CD8-positive, alpha-beta memory T cell (primary cell): ENCODE results near the gene PES1. TPM values are rescaled to one million over a fixed set of nuclear protein-coding genes. Genes with fewer than 3 reads are reported as not detected.

Source experiments
- CTCF ChIA-PET: fragments of 350-600 bp; sonication (Branson Sonifier 250); formaldehyde crosslinking; loops from one replicate; lab custom pipeline; 2021; ENCODE audit warnings: antibody characterized with exemption; lab: Charles Lee
- POLR2A ChIA-PET: fragments of 350-600 bp; sonication (Branson Sonifier 250); formaldehyde crosslinking; loops from one replicate; lab custom pipeline; 2021; ENCODE audit warnings: antibody characterized with exemption; lab: Charles Lee
- DNase-seq, 5 donors: peaks; one replicate each; pipeline versions ENCODE4 v3.0.0 to v3.0.0-alpha.2; 2020 to 2022; ENCODE audit warnings: mixed read lengths in 1 of 5
- H3K27ac ChIP-seq: one replicate; pipeline ENCODE4 v1.7.0; 2013; ENCODE audit warnings: low read depth, mild to moderate bottlenecking, low read length, moderate library complexity
- H3K27me3 ChIP-seq: 2 replicates; pipeline ENCODE4 v1.7.0; 2013; ENCODE audit warnings: low read length, mild to moderate bottlenecking; ENCODE audit not compliant: insufficient read depth, poor library complexity, severe bottlenecking
- H3K36me3 ChIP-seq: 2 replicates; pipeline ENCODE4 v1.7.0; 2013; ENCODE audit warnings: mild to moderate bottlenecking, low read length, moderate library complexity; ENCODE audit not compliant: insufficient read depth
- H3K4me1 ChIP-seq: 2 replicates; pipeline ENCODE4 v1.7.0; 2013; ENCODE audit warnings: mild to moderate bottlenecking, low read length, moderate library complexity; ENCODE audit not compliant: insufficient read depth
- H3K4me3 ChIP-seq: 2 replicates; pipeline ENCODE4 v1.7.0; 2013; ENCODE audit warnings: mild to moderate bottlenecking, low read length
- H3K9me3 ChIP-seq: 2 replicates; pipeline ENCODE4 v1.7.0; 2013; ENCODE audit warnings: mild to moderate bottlenecking, low read length
- H3K27ac Mint-ChIP-seq, 8 donors: one replicate each; pipeline ENCODE4 v1.8.0; 2020 to 2021; ENCODE audit warnings: mixed read lengths in 8 of 8, mild to moderate bottlenecking in 6 of 8, inconsistent platforms in 3 of 8, moderate library complexity in 3 of 8
- H3K27me3 Mint-ChIP-seq, 2 donors: one replicate each; pipeline ENCODE4 v1.8.0; 2020 to 2021; ENCODE audit warnings: mixed read lengths in 2 of 2, mild to moderate bottlenecking in 1 of 2, moderate library complexity in 1 of 2
- H3K36me3 Mint-ChIP-seq, 3 donors: one replicate each; pipeline ENCODE4 v1.8.0; 2020 to 2021; ENCODE audit warnings: mixed read lengths in 3 of 3, inconsistent platforms in 1 of 3, mild to moderate bottlenecking in 1 of 3
- H3K4me1 Mint-ChIP-seq, 3 donors: one replicate each; pipeline ENCODE4 v1.8.0; 2020 to 2021; ENCODE audit warnings: mixed read lengths in 3 of 3, inconsistent platforms in 1 of 3, mild to moderate bottlenecking in 1 of 3
- H3K4me3 Mint-ChIP-seq, 7 donors: one replicate each; pipeline ENCODE4 v1.8.0; 2020 to 2021; ENCODE audit warnings: mixed read lengths in 7 of 7, mild to moderate bottlenecking in 6 of 7, moderate library complexity in 4 of 7, inconsistent platforms in 2 of 7
- H3K9me3 Mint-ChIP-seq, 5 donors: one replicate each; pipeline ENCODE4 v1.8.0; 2020 to 2022; ENCODE audit warnings: mixed read lengths in 5 of 5, mild to moderate bottlenecking in 3 of 5, moderate library complexity in 2 of 5, inconsistent platforms in 1 of 5
- polyA plus RNA-seq: library from polyadenylated mRNA; unstranded; fragments of 300-500 nt; fragmentation: Illumina TruSeq; gene quantifications from one replicate; pipeline ENCODE4 v1.2.3, GENCODE V29; 2021
- total RNA-seq, 2 experiments: library from RNA; stranded (reverse); gene quantifications; one replicate each; pipeline ENCODE4 v1.2.3, GENCODE V29; 2021

Gene PES1
- total and polyA plus RNA-seq, 3 experiments from 2014 or later, result 46.5 to 187 (median 186) TPM

GRCh38 chr22:30614879-30615278 is 23.2 kb upstream of the PES1 start:
- Histone ChIP-seq H3K9me3 (no peaks in the 10 kb centered on the region), H3K36me3 (no peaks in the 10 kb centered on the region), H3K4me3 (no peak overlapping the region), H3K4me1 (no peaks in the 10 kb centered on the region), H3K27ac (no peak overlapping the region), H3K27me3 (no peaks in the 10 kb centered on the region)
- H3K27me3 Mint-ChIP-seq, result peaks cover 11 to 18% of the 10 kb centered on the region in 2 donors
- DNase-seq, result no peak
- no peak overlapping the region for H3K4me3 Mint-ChIP-seq
- no peaks in the 10 kb centered on the region for H3K9me3 Mint-ChIP-seq
- no peaks in the 10 kb centered on the region for H3K4me1 Mint-ChIP-seq
- H3K36me3 Mint-ChIP-seq, result no peaks in the 10 kb centered on the region
- no peak overlapping the region for H3K27ac Mint-ChIP-seq
- ChIA-PET CTCF (no interaction called here), POLR2A (no interaction called here)

- Histone ChIP-seq H3K4me1 (no peaks in the 10 kb centered on the region), H3K27ac (no peak overlapping the region), H3K4me3 (no peak overlapping the region), H3K27me3 (no peaks in the 10 kb centered on the region), H3K9me3 (no peaks in the 10 kb centered on the region), H3K36me3 (no peaks in the 10 kb centered on the region)
- ChIA-PET CTCF (no interaction called here), POLR2A (no interaction called here)
- H3K27ac Mint-ChIP-seq, result no peak overlapping the region
- H3K9me3 Mint-ChIP-seq, result no peaks in the 10 kb centered on the region
- H3K36me3 Mint-ChIP-seq, result no peaks in the 10 kb centered on the region
- H3K4me3 Mint-ChIP-seq, result no peak overlapping the region
- H3K4me1 Mint-ChIP-seq, result no peaks in the 10 kb centered on the region
- no peak for DNase-seq
- peaks cover 17 to 21% of the 10 kb centered on the region in 2 donors for H3K27me3 Mint-ChIP-seq
Observed at GRCh38 chr22:30614268-30614667, 22.6 kb upstream of the PES1 start.

- POLR2A ChIA-PET, result no interaction called here
- no peak for DNase-seq
- CTCF ChIA-PET, result no interaction called here
Observed at GRCh38 chr22:30612789-30613188, 21.1 kb upstream of the PES1 start.

GRCh38 chr22:30611197-30611596 is 19.5 kb upstream of the PES1 start:
- H3K36me3 Mint-ChIP-seq, result no peaks in the 10 kb centered on the region
- Histone ChIP-seq H3K4me3 (no peak overlapping the region), H3K36me3 (no peaks in the 10 kb centered on the region), H3K27me3 (no peaks in the 10 kb centered on the region), H3K27ac (no peak overlapping the region), H3K9me3 (no peaks in the 10 kb centered on the region), H3K4me1 (peaks cover 12% of the 10 kb centered on the region)
- H3K27me3 Mint-ChIP-seq, result peaks cover 17 to 20% of the 10 kb centered on the region in 2 donors
- H3K4me1 Mint-ChIP-seq, result peaks cover 6 to 10% (median 10%) of the 10 kb centered on the region in 3 donors
- peak overlapping the region in 1 of 8 donors; percentile 2 for H3K27ac Mint-ChIP-seq
- ChIA-PET POLR2A (no interaction called here), CTCF (no interaction called here)
- no peak for DNase-seq
- H3K4me3 Mint-ChIP-seq, result no peak overlapping the region
- no peaks in the 10 kb centered on the region for H3K9me3 Mint-ChIP-seq

More at GRCh38 chr22:30612789-30613188, 21.1 kb upstream of the PES1 start:
- no peak overlapping the region for H3K4me3 ChIP-seq
- no peaks in the 10 kb centered on the region for H3K36me3 ChIP-seq
- Mint-ChIP-seq H3K4me1 (no peaks in the 10 kb centered on the region), H3K27me3 (peaks cover 17 to 21% of the 10 kb centered on the region in 2 donors), H3K9me3 (no peaks in the 10 kb centered on the region), H3K36me3 (no peaks in the 10 kb centered on the region), H3K4me3 (no peak overlapping the region), H3K27ac (no peak overlapping the region)
- H3K27me3 ChIP-seq, result no peaks in the 10 kb centered on the region
- no peaks in the 10 kb centered on the region for H3K4me1 ChIP-seq
- no peak overlapping the region for H3K27ac ChIP-seq
- no peaks in the 10 kb centered on the region for H3K9me3 ChIP-seq

DNA sequence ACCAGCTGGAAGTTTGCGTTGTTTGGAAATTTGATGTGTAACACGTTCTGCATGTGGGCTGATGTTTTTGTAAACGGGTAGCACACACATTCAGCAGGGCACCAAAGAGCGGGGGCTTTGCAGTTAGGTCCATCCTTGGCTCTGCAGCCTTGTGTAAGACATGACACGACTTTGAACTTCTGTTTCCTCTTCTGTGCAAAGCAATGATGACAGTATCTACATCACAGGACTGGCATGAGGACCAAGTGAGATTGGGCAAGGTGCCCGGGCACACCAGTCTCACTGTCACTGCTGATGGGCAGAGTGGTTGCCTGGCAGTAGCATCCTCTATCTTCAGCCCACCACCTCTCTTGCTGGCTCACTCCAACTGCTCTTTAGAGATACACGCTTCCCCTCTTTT is 18.6 kb upstream of the PES1 start:
- Histone ChIP-seq H3K9me3 (no peaks in the 10 kb centered on the region), H3K27me3 (no peaks in the 10 kb centered on the region), H3K27ac (no peak overlapping the region), H3K4me3 (no peak overlapping the region), H3K4me1 (peaks cover 18% of the 10 kb centered on the region), H3K36me3 (no peaks in the 10 kb centered on the region)
- no peak overlapping the region for H3K4me3 Mint-ChIP-seq
- peaks cover 13 to 17% (median 15%) of the 10 kb centered on the region in 3 donors for H3K4me1 Mint-ChIP-seq
- CTCF ChIA-PET, result no interaction called here
- H3K9me3 Mint-ChIP-seq, result no peaks in the 10 kb centered on the region
- peaks cover 17% of the 10 kb centered on the region in 2 donors for H3K27me3 Mint-ChIP-seq
- no peak overlapping the region for H3K27ac Mint-ChIP-seq
- no peak for DNase-seq
- H3K36me3 Mint-ChIP-seq, result no peaks in the 10 kb centered on the region
- POLR2A ChIA-PET, result no interaction called here

GRCh38 chr22:30609260-30610185 is 17.8 kb upstream of the PES1 start:
- peak overlapping the region; percentile 59 for H3K27ac ChIP-seq
- CTCF ChIA-PET, result no interaction called here
- H3K27ac Mint-ChIP-seq, result peak overlapping the region in 1 of 8 donors; percentile 68

DNA sequence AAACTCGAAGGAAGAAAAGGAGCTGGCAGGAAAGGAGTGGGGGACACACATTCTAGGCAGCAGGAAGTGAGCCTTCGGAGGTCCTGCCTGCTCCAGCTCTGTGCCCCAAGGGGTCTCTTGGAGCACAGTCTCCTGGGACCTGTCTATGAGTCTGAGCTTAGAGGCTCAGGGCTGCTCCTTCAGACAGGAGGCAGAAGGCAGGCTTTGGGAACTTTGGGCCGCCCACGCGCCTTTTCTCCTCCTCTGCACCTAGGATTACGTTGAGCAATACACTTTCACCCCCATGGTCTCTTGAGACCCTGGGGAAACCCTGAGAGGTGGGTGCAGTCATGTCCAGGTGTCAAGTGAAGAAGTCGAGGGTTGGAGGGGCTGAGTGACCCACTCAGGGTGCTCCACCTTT is 16.2 kb upstream of the PES1 start:
- H3K27ac Mint-ChIP-seq, result no peak overlapping the region
- Histone ChIP-seq H3K36me3 (no peaks in the 10 kb centered on the region), H3K27me3 (no peaks in the 10 kb centered on the region), H3K4me1 (peaks cover 18% of the 10 kb centered on the region), H3K4me3 (no peak overlapping the region), H3K9me3 (no peaks in the 10 kb centered on the region), H3K27ac (peak overlapping the region; percentile 12)
- no peaks in the 10 kb centered on the region for H3K36me3 Mint-ChIP-seq
- POLR2A ChIA-PET, result interaction anchor here (0.5 kb wide), 1 partner anchor 803 kb away, joined by 10 read pairs; no protein-coding TSS in a partner anchor
- H3K4me1 Mint-ChIP-seq, result peaks cover 13 to 17% (median 15%) of the 10 kb centered on the region in 3 donors
- no peaks in the 10 kb centered on the region for H3K9me3 Mint-ChIP-seq
- H3K27me3 Mint-ChIP-seq, result peaks cover 11 to 14% of the 10 kb centered on the region in 2 donors
- H3K4me3 Mint-ChIP-seq, result no peak overlapping the region
- no peak for DNase-seq
- CTCF ChIA-PET, result interaction anchor here (0.7 to 0.9 kb wide), 2 partner anchors 8 to 27 kb away, joined by 3 to 5 read pairs; no protein-coding TSS in a partner anchor

More at GRCh38 chr22:30609260-30610185, 17.8 kb upstream of the PES1 start:
- Histone ChIP-seq H3K36me3 (no peaks in the 10 kb centered on the region), H3K4me3 (no peak overlapping the region), H3K4me1 (peaks cover 18% of the 10 kb centered on the region), H3K9me3 (no peaks in the 10 kb centered on the region), H3K27me3 (no peaks in the 10 kb centered on the region)
- no peaks in the 10 kb centered on the region for H3K9me3 Mint-ChIP-seq
- POLR2A ChIA-PET, result no interaction called here
- peaks cover 14% of the 10 kb centered on the region in 2 donors for H3K27me3 Mint-ChIP-seq
- peak overlapping the region in 1 of 7 donors; percentile 7 for H3K4me3 Mint-ChIP-seq
- no peaks in the 10 kb centered on the region for H3K36me3 Mint-ChIP-seq
- no peak for DNase-seq
- peaks cover 13 to 17% (median 15%) of the 10 kb centered on the region in 3 donors for H3K4me1 Mint-ChIP-seq
